Sigmoid colon (tissue), 7 donors: ENCODE results near the gene SCART1. TPM values are rescaled to one million over a fixed set of nuclear protein-coding genes. Genes with fewer than 3 reads are reported as not detected.
"Not testable (repeated sequence)": the region's sequence is repeated elsewhere in the genome, so short reads cannot be mapped to it uniquely, and the experiment has no call there.

Experiments used
- DNase-seq: peaks from one replicate; pipeline ENCODE4 v3.0.0-alpha.2; 2019
- H3K27ac ChIP-seq, 4 donors: fragments of 200-600 bp; sonication (generic); one replicate each; pipeline ENCODE4 v1.5.1; 2016 to 2019; ENCODE audit warnings: mild to moderate bottlenecking in 1 of 4
- H3K27me3 ChIP-seq, 3 donors: fragments of 200-600 bp; sonication (generic); one replicate each; pipeline ENCODE4 v1.5.1; 2019; ENCODE audit warnings: mild to moderate bottlenecking in 1 of 3
- H3K36me3 ChIP-seq, 4 donors: fragments of 200-600 bp; sonication (generic); one replicate each; pipeline ENCODE4 v1.5.1; 2016 to 2019
- H3K4me1 ChIP-seq, 4 donors: fragments of 200-600 bp; sonication (generic); one replicate each; pipeline ENCODE4 v1.5.1; 2017 to 2019
- H3K4me3 ChIP-seq, 4 donors: fragments of 200-600 bp; sonication (generic); one replicate each; pipeline ENCODE4 v1.5.1; 2017 to 2019; ENCODE audit warnings: mild to moderate bottlenecking in 2 of 4, moderate library complexity in 1 of 4
- H3K9me3 ChIP-seq, 4 donors: fragments of 200-600 bp in 3 of 4; sonication (generic) in 3 of 4; one replicate each; pipeline versions ENCODE4 v1.5.1 to v1.6.1; 2013 to 2019
- CTCF ChIP-seq, 4 experiments: fragments of 450-650 bp in 3 of 4; fragments of 200-600 bp in 1 of 4; IDR thresholded peaks; one replicate each; pipeline ENCODE4 v1.5.1; 2016 to 2019; ENCODE audit warnings: antibody characterized with exemption in 4 of 4, mild to moderate bottlenecking in 3 of 4, moderate library complexity in 2 of 4
- EP300 ChIP-seq, 4 donors: sonication (generic); formaldehyde crosslinking; IDR thresholded peaks; one replicate each; pipeline ENCODE4 v1.6.1; 2017; ENCODE audit warnings: antibody characterized with exemption in 4 of 4
- POLR2A ChIP-seq, 2 donors: fragments of 450-650 bp; IDR thresholded peaks; one replicate each; pipeline ENCODE4 v1.6.1; 2016; ENCODE audit warnings: antibody characterized with exemption in 2 of 2, mild to moderate bottlenecking in 2 of 2, moderate library complexity in 2 of 2
- POLR2AphosphoS5 ChIP-seq, 4 donors: sonication (generic); formaldehyde crosslinking; IDR thresholded peaks; one replicate each; pipeline ENCODE4 v1.6.1; 2017; ENCODE audit warnings: antibody characterized with exemption in 4 of 4
- WGBS, 2 donors: extraction: QIAGEN DNeasy Blood & Tissue Kit; methylation state at CpG; one replicate each; pipeline ENCODE4 v1.1.7; 2013; 5-methylcytosine and 5-hydroxymethylcytosine counted together
- intact Hi-C: fragments of 100-400 bp; cut with DNase I; formaldehyde crosslinking; loops from one replicate; pipeline ENCODE4 v1.15.1; 2023
- polyA plus RNA-seq, 3 donors: library from polyadenylated mRNA; stranded (reverse); fragments of 200-250 nt; gene quantifications; one replicate each; pipeline ENCODE4 v1.2.3, GENCODE V29; 2013
- total RNA-seq, 4 donors: library from RNA; depleted of rRNA; stranded (reverse); fragments of >200 nt; gene quantifications; one replicate each; pipeline ENCODE4 v1.1.0, GENCODE V29; 2016
- donor health status: healthy with polysubstance abuse.
- donor health status: Bipolar disorder and iron deficiency.
- donor health status: healthy.

SCART1 gene
- total and polyA plus RNA-seq, 7 donors = 0.99 to 4.7 (median 2.9) TPM; not detected in 2

GRCh38 chr10:133464582-133465031 lies 10.9 kb downstream of the SCART1 start:
- Histone ChIP-seq H3K36me3 (peaks cover 0 to 8% (median 0%) of the 10 kb centered on the region in 4 donors), H3K4me1 (no peaks in the 10 kb centered on the region), H3K4me3 (no peak overlapping the region), H3K9me3 (no peaks in the 10 kb centered on the region), H3K27me3 (no peaks in the 10 kb centered on the region), H3K27ac (no peak overlapping the region)
- intact Hi-C loops = no loop called here
- no peak for TF ChIP-seq POLR2AphosphoS5 (IDR thresholded peaks at IDR 0.05)
- no peak for TF ChIP-seq POLR2A (IDR thresholded peaks at IDR 0.05)
- DNase-seq = no peak
- WGBS, 2 donors = 92 to 97% methylated on average over 12 of the region's 12 CpGs

GRCh38 chr10:133465191-133465949 lies 11.6 kb downstream of the SCART1 start:
- intact Hi-C loops = no loop called here
- 41 to 62% methylated on average over 55 of the region's 55 CpGs for WGBS, 2 donors

GRCh38 chr10:133465950-133466474 lies 12.3 kb downstream of the SCART1 start:
- Histone ChIP-seq H3K27ac (no peak overlapping the region), H3K27me3 (no peaks in the 10 kb centered on the region), H3K4me1 (no peaks in the 10 kb centered on the region), H3K36me3 (peaks cover 0 to 8% (median 0%) of the 10 kb centered on the region in 4 donors), H3K9me3 (no peaks in the 10 kb centered on the region), H3K4me3 (no peak overlapping the region)
- TF ChIP-seq POLR2A (IDR thresholded peaks at IDR 0.05) (no peak), EP300 (IDR thresholded peaks at IDR 0.05) (no peak), POLR2AphosphoS5 (IDR thresholded peaks at IDR 0.05) (no peak), CTCF (IDR thresholded peaks at IDR 0.05) (no peak)
- DNase-seq = no peak
- intact Hi-C loops = no loop called here
- WGBS, 2 donors = 88 to 90% methylated on average over 7 of the region's 7 CpGs

More at GRCh38 chr10:133465191-133465949, 11.6 kb downstream of the SCART1 start:
- Histone ChIP-seq H3K9me3 (no peaks in the 10 kb centered on the region), H3K27me3 (no peaks in the 10 kb centered on the region), H3K36me3 (peaks cover 0 to 8% (median 0%) of the 10 kb centered on the region in 4 donors), H3K4me3 (no peak overlapping the region), H3K27ac (no peak overlapping the region), H3K4me1 (no peaks in the 10 kb centered on the region)
- no peak for DNase-seq
- TF ChIP-seq EP300 (IDR thresholded peaks at IDR 0.05) (no peak), POLR2AphosphoS5 (IDR thresholded peaks at IDR 0.05) (no peak), CTCF (IDR thresholded peaks at IDR 0.05) (no peak), POLR2A (IDR thresholded peaks at IDR 0.05) (no peak)

GRCh38 chr10:133466683-133467275 lies 13.0 kb downstream of the SCART1 start:
- intact Hi-C loops = no loop called here
- no peak for DNase-seq
- H3K27me3 ChIP-seq = no peaks in the 10 kb centered on the region
- no peaks in the 10 kb centered on the region for H3K4me1 ChIP-seq
- H3K36me3 ChIP-seq = peaks cover 0 to 8% (median 0%) of the 10 kb centered on the region in 4 donors
- WGBS, 2 donors = 92 to 93% methylated on average over 7 of the region's 7 CpGs
- no peak overlapping the region for H3K4me3 ChIP-seq
- H3K27ac ChIP-seq = no peak overlapping the region
- no peaks in the 10 kb centered on the region for H3K9me3 ChIP-seq
- no peak for TF ChIP-seq CTCF (IDR thresholded peaks at IDR 0.05)
- TF ChIP-seq POLR2A (IDR thresholded peaks at IDR 0.05) = no peak
- no peak for TF ChIP-seq EP300 (IDR thresholded peaks at IDR 0.05)
- TF ChIP-seq POLR2AphosphoS5 (IDR thresholded peaks at IDR 0.05) = no peak

- H3K27ac ChIP-seq = no peak overlapping the region
- no peaks in the 10 kb centered on the region for H3K27me3 ChIP-seq
- no peaks in the 10 kb centered on the region for H3K9me3 ChIP-seq
- intact Hi-C loops = no loop called here
- DNase-seq = no peak
- peaks cover 0 to 8% (median 0%) of the 10 kb centered on the region in 4 donors for H3K36me3 ChIP-seq
- H3K4me3 ChIP-seq = no peak overlapping the region
- H3K4me1 ChIP-seq = no peaks in the 10 kb centered on the region
- TF ChIP-seq CTCF (IDR thresholded peaks at IDR 0.05) = no peak
- no peak for TF ChIP-seq POLR2AphosphoS5 (IDR thresholded peaks at IDR 0.05)
- no peak for TF ChIP-seq POLR2A (IDR thresholded peaks at IDR 0.05)
- no peak for TF ChIP-seq EP300 (IDR thresholded peaks at IDR 0.05)
- WGBS, 2 donors = 92% methylated on average over 17 of the region's 17 CpGs
These were observed 13.7 kb downstream of the SCART1 start for GRCh38 chr10:133467286-133467911.

GRCh38 chr10:133469205-133469604 lies 15.5 kb downstream of the SCART1 start:
- intact Hi-C loops, H3K4me1 ChIP-seq, H3K4me3 ChIP-seq, H3K36me3 ChIP-seq, DNase-seq, H3K27me3 ChIP-seq, H3K9me3 ChIP-seq, H3K27ac ChIP-seq: not testable (repeated sequence)
- 80 to 85% methylated on average over 3 of the region's 3 CpGs for WGBS, 2 donors
